HUES6 (cell line): ENCODE measurements around the gene SLC38A9.

Experiments used
- H3K27ac ChIP-seq: 2 replicates; pipeline ENCODE4 v1.7.0; 2013; ENCODE audit warnings: low read depth, mild to moderate bottlenecking, low read length, inconsistent platforms
- H3K27me3 ChIP-seq: 2 replicates; pipeline ENCODE4 v1.6.1; 2013; ENCODE audit warnings: low read length; ENCODE audit not compliant: control insufficient read depth, insufficient read depth
- H3K36me3 ChIP-seq: 2 replicates; pipeline ENCODE4 v1.6.1; 2013; ENCODE audit warnings: low read length; ENCODE audit not compliant: control insufficient read depth, insufficient read depth
- H3K4me1 ChIP-seq: 2 replicates; pipeline ENCODE4 v1.6.1; 2013; ENCODE audit warnings: low read length; ENCODE audit not compliant: control insufficient read depth, insufficient read depth
- H3K4me3 ChIP-seq: 2 replicates; pipeline ENCODE4 v1.5.1; 2013; ENCODE audit warnings: low read depth, low read length
- H3K9ac ChIP-seq: one replicate; pipeline ENCODE4 v1.6.1; 2013; ENCODE audit warnings: mild to moderate bottlenecking, low read length
- H3K9me3 ChIP-seq: 2 replicates; pipeline ENCODE4 v1.6.1; 2013; ENCODE audit warnings: low read depth, low read length; ENCODE audit not compliant: control insufficient read depth, insufficient read depth

The SLC38A9 gene

GRCh38 chr5:55600497-55601203 lies 111.5 kb downstream of the SLC38A9 start:
- no peak overlapping the region for H3K27ac ChIP-seq
- no peaks in the 10 kb centered on the region for H3K9me3 ChIP-seq
- no peaks in the 10 kb centered on the region for H3K36me3 ChIP-seq
- H3K27me3 ChIP-seq = no peaks in the 10 kb centered on the region
- H3K4me3 ChIP-seq = no peak overlapping the region
- no peak overlapping the region for H3K9ac ChIP-seq
- peaks cover 46% of the 10 kb centered on the region for H3K4me1 ChIP-seq

GRCh38 chr5:55600086-55600485 lies 112.0 kb downstream of the SLC38A9 start:
- Histone ChIP-seq H3K4me3 (no peak overlapping the region), H3K27ac (no peak overlapping the region), H3K36me3 (no peaks in the 10 kb centered on the region), H3K9me3 (no peaks in the 10 kb centered on the region), H3K4me1 (peaks cover 46% of the 10 kb centered on the region), H3K27me3 (no peaks in the 10 kb centered on the region), H3K9ac (no peak overlapping the region)

DNA sequence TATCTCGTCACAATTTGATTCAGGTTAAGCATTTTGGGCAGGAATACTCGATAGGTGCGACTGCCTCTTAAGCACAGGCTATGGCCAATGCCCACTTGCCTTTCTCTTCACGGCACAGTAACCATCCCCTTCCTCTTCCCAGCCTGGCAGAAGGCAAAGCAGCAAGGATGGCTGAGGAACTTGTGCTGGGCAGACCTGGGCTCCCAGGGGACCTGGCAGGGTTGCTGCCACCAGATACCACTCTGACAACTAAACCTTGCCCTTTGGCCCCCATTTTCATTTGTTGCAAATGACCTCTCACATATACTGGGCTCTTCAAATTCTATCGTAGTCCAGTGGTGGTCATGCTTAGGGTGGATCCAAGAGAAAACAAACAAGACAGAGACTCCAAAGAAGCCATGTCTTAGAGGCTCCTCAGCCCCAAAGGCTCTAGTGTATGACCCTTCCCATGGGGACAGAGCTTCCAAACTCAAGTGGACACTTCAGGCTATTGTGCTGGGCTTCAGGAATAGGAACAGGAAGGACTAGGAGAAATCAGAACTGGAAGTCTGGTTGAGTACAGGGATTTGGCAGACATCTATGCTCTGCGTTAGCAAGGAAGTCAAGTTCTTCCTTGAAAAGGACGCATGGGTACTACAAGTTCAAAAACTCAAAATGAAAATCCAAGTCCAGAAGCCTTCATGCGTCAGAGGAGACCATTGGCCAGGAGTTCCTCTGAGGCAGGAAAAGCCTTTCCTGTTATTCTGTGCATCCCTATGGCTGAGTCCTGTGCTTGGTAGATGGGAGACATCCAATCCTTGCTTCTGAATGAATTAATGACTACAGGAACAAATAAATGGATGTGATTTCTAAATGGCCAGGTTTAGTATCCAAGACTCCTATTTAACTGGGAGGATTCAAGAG lies 112.7 kb downstream of the SLC38A9 start:
- H3K36me3 ChIP-seq = no peaks in the 10 kb centered on the region
- no peaks in the 10 kb centered on the region for H3K27me3 ChIP-seq
- H3K9me3 ChIP-seq = no peaks in the 10 kb centered on the region
- H3K27ac ChIP-seq = no peak overlapping the region
- no peak overlapping the region for H3K4me3 ChIP-seq
- H3K9ac ChIP-seq = no peak overlapping the region
- H3K4me1 ChIP-seq = peaks cover 42% of the 10 kb centered on the region

DNA sequence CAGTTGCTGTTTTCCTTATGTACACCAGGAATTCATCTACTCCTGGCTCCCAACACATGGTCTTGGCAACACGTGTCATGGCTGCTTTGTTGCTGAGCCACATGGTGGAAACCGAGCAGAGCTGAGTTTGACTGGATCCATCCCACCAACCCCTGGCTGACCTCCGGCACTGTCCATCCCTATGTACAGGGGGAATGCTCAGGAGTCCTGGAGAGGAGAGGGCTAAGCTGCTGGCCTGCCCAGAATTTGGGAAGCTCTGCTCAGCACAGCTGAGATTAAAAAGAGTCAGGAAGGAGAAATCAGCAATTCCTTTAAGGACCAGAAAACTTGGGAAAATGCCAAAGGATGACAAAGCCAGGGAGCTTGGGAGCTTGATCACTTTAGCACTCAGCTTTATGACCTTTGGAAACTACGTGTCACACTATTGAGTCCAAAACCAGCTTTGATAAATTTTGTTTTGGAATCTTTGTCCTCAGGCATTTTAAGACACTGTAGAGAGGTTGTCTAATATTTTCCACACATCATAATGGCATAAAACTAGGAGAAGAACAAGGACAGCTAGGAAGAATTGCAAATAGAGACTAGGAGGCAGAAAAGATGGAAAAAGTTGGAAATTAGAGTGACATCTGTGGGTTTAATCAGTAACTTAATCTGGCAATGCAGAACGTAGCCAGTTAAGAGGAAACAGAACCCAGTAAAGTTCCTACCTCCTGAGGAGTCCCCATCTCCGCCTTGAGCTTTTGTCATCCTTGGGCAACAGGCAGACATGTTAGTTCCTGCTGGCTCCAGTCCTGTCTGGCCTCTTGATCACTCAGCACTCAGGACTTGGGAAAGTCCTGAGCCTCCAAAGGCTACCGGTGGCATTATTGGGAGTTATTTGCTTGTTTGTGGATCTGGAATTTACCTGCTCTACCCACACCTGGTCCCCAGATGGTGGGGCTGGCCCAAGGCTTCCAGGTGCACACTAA lies 114.8 kb downstream of the SLC38A9 start:
- Histone ChIP-seq H3K9me3 (no peaks in the 10 kb centered on the region), H3K36me3 (no peaks in the 10 kb centered on the region), H3K4me1 (peaks cover 22% of the 10 kb centered on the region), H3K27me3 (no peaks in the 10 kb centered on the region), H3K9ac (no peak overlapping the region), H3K4me3 (no peak overlapping the region), H3K27ac (no peak overlapping the region)

DNA sequence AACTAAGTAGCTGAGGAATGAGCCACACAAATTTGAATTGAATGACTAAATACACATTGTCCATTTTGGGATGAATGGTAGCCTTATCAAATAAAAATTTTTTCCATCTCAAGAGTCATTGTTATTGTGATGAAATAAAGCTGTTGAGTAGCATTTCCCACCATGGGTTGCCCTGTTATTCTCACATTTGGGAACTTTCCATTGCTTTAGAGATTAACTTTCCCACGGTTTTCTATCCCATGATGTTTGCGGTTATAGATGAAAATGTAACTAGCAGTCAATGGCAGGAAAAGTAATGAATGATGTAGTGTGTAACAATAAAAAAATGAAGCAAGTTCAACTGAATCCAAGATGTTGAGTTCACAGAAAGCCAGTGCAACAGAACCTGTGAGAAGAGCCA lies 117.5 kb downstream of the SLC38A9 start:
- Histone ChIP-seq H3K9ac (no peak overlapping the region), H3K4me1 (peaks cover 5% of the 10 kb centered on the region; the same call in 1 of the 2 replicates), H3K36me3 (no peaks in the 10 kb centered on the region), H3K27ac (no peak overlapping the region), H3K9me3 (no peaks in the 10 kb centered on the region), H3K4me3 (no peak overlapping the region), H3K27me3 (no peaks in the 10 kb centered on the region)

GRCh38 chr5:55593115-55593472 lies 119.0 kb downstream of the SLC38A9 start:
- Histone ChIP-seq H3K4me1 (peaks cover 5% of the 10 kb centered on the region; the same call in 1 of the 2 replicates), H3K9ac (no peak overlapping the region), H3K4me3 (no peak overlapping the region), H3K27me3 (no peaks in the 10 kb centered on the region), H3K27ac (no peak overlapping the region), H3K9me3 (no peaks in the 10 kb centered on the region), H3K36me3 (no peaks in the 10 kb centered on the region)

GRCh38 chr5:55592388-55593114 lies 119.6 kb downstream of the SLC38A9 start:
- no peak overlapping the region for H3K4me3 ChIP-seq
- H3K27ac ChIP-seq = no peak overlapping the region
- no peaks in the 10 kb centered on the region for H3K36me3 ChIP-seq

DNA sequence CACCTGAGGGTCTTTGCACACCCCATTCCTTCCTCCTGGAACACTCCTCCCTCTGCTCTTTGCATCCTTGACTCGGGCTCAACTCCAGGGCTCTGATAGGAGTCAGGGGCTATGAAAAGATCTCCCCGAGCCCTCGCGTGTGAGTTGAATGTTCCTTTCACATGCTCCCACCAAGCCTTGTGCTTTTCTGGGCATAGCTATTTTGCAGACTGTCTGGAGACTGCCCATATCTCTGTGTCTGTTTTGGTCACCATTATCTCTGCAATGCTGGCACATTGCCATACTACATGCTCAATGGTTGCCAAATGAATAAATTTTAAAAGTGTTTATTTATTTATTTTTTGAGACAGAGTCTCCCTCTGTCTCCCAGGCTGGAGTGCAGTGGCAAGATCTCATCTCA lies 120.4 kb downstream of the SLC38A9 start:
- Histone ChIP-seq H3K4me3 (no peak overlapping the region), H3K4me1 (no peaks in the 10 kb centered on the region), H3K9me3 (no peaks in the 10 kb centered on the region), H3K27me3 (no peaks in the 10 kb centered on the region), H3K36me3 (no peaks in the 10 kb centered on the region), H3K27ac (no peak overlapping the region), H3K9ac (no peak overlapping the region)

More at GRCh38 chr5:55592388-55593114, 119.6 kb downstream of the SLC38A9 start:
- Histone ChIP-seq H3K27me3 (no peaks in the 10 kb centered on the region), H3K9ac (no peak overlapping the region), H3K4me1 (peaks cover 5% of the 10 kb centered on the region; the same call in 1 of the 2 replicates), H3K9me3 (no peaks in the 10 kb centered on the region)

GRCh38 chr5:55585206-55585610 lies 126.9 kb downstream of the SLC38A9 start:
- Histone ChIP-seq H3K4me1 (peaks cover 7% of the 10 kb centered on the region), H3K27me3 (no peaks in the 10 kb centered on the region), H3K36me3 (no peaks in the 10 kb centered on the region), H3K9ac (no peak overlapping the region), H3K4me3 (no peak overlapping the region), H3K27ac (no peak overlapping the region), H3K9me3 (no peaks in the 10 kb centered on the region)
